B cell (primary cell): ENCODE data around the gene SCN8A. TPM values are rescaled to one million over a fixed set of nuclear protein-coding genes. Genes with fewer than 3 reads are reported as not detected.

Experiments used
- ATAC-seq: fragments of 200-7000 bp; cut with Tn5 transposase; one replicate; pipeline ENCODE4 v1.10.0; 2021; ENCODE audit warnings: low read depth, mild to moderate bottlenecking, moderate number of reproducible peaks, moderate library complexity
- CTCF ChIA-PET: fragments of 350-600 bp; sonication (Branson Sonifier 250); formaldehyde crosslinking; loops from one replicate; lab custom pipeline; 2021; ENCODE audit warnings: antibody characterized with exemption, inconsistent platforms; lab: Charles Lee
- POLR2A ChIA-PET: fragments of 350-600 bp; sonication (Branson Sonifier 250); formaldehyde crosslinking; loops from one replicate; lab custom pipeline; 2021; ENCODE audit warnings: antibody characterized with exemption; lab: Charles Lee
- DNase-seq: peaks from one replicate; pipeline ENCODE4 v3.0.0; 2013
- H2AFZ ChIP-seq: 2 replicates; pipeline ENCODE4 v1.6.1; 2012; ENCODE audit warnings: mild to moderate bottlenecking, low read depth, low read length; ENCODE audit not compliant: insufficient read depth, poor library complexity, severe bottlenecking
- H3K27ac ChIP-seq, 2 donors: 1 replicate in 1 of 2; 2 replicates in 1 of 2; pipeline ENCODE4 v1.5.1; 2012 to 2013; ENCODE audit warnings: low read length in 2 of 2, mild to moderate bottlenecking in 2 of 2, moderate library complexity in 1 of 2
- H3K27me3 ChIP-seq, 4 experiments: fragments of 200-600 bp in 1 of 4; sonication (generic) in 1 of 4; replicated peaks in 1 of 4; 1 replicate in 2 of 4; 2 replicates in 2 of 4; pipeline versions ENCODE4 v1.6.1 to v1.7.0; 2013 to 2016; ENCODE audit warnings: low read length in 3 of 4, mild to moderate bottlenecking in 2 of 4, mixed read lengths in 1 of 4, moderate library complexity in 1 of 4; ENCODE audit not compliant: insufficient read depth in 4 of 4, control insufficient read depth in 3 of 4; ENCODE audit errors: control extremely low read depth in 1 of 4
- H3K36me3 ChIP-seq, 2 experiments: replicated peaks in 1 of 2; 1 replicate in 1 of 2; 2 replicates in 1 of 2; pipeline versions ENCODE4 v1.6.1 to v1.7.1; 2013; ENCODE audit warnings: low read length in 1 of 2; ENCODE audit not compliant: insufficient read depth in 2 of 2, control insufficient read depth in 1 of 2; ENCODE audit errors: control extremely low read depth in 1 of 2, extremely low read depth in 1 of 2
- H3K4me1 ChIP-seq, 2 donors: fragments of 200-600 bp in 1 of 2; sonication (generic) in 1 of 2; 1 replicate in 1 of 2; 2 replicates in 1 of 2; pipeline versions ENCODE4 v1.5.1 to v1.6.1; 2013 to 2017; ENCODE audit warnings: low read length in 2 of 2; ENCODE audit not compliant: control insufficient read depth in 2 of 2, insufficient read depth in 2 of 2
- H3K4me2 ChIP-seq: replicated peaks from 2 replicates; pipeline ENCODE3; 2012; ENCODE audit warnings: mild to moderate bottlenecking, low read depth, low read length; ENCODE audit not compliant: poor library complexity, severe bottlenecking
- H3K4me3 ChIP-seq, 5 experiments: fragments of 200-600 bp in 1 of 5; sonication (generic) in 1 of 5; 1 replicate in 3 of 5; 2 replicates in 2 of 5; pipeline versions ENCODE4 v1.5.1 to v1.7.0; 2011 to 2016; ENCODE audit warnings: low read length in 4 of 5, mild to moderate bottlenecking in 4 of 5, low read depth in 2 of 5, control low read depth in 1 of 5, moderate library complexity in 1 of 5; ENCODE audit not compliant: insufficient read depth in 1 of 5; ENCODE audit errors: control extremely low read depth in 1 of 5, extremely low read depth in 1 of 5
- H3K79me2 ChIP-seq: fragments of 200-600 bp; sonication (generic); one replicate; pipeline ENCODE4 v1.6.0; 2016; ENCODE audit warnings: low read length; ENCODE audit not compliant: control insufficient read depth, insufficient read depth
- H3K9ac ChIP-seq: fragments of 200-600 bp; sonication (generic); 2 replicates; pipeline ENCODE4 v1.6.1; 2017; ENCODE audit warnings: mild to moderate bottlenecking, low read length, moderate library complexity
- H3K9me3 ChIP-seq, 3 donors: one replicate each; pipeline versions ENCODE4 v1.6.1 to v1.7.1; 2013; ENCODE audit warnings: low read length in 2 of 3; ENCODE audit not compliant: control insufficient read depth in 2 of 3, insufficient read depth in 1 of 3; ENCODE audit errors: control extremely low read depth in 1 of 3
- H4K20me1 ChIP-seq: 2 replicates; pipeline ENCODE4 v1.6.0; 2012; ENCODE audit warnings: mild to moderate bottlenecking, low read length; ENCODE audit not compliant: insufficient read depth, control insufficient read depth, poor library complexity, severe bottlenecking
- H3K27ac Mint-ChIP-seq: one replicate; pipeline ENCODE4 v1.8.0; 2021; ENCODE audit warnings: mixed read lengths
- H3K27me3 Mint-ChIP-seq: one replicate; pipeline ENCODE4 v1.8.0; 2021; ENCODE audit warnings: mixed read lengths
- H3K4me1 Mint-ChIP-seq: one replicate; pipeline ENCODE4 v1.8.0; 2021; ENCODE audit warnings: mixed read lengths
- H3K4me3 Mint-ChIP-seq: one replicate; pipeline ENCODE4 v1.8.0; 2021; ENCODE audit warnings: mixed read lengths
- H3K9me3 Mint-ChIP-seq: one replicate; pipeline ENCODE4 v1.8.0; 2022; ENCODE audit warnings: mixed read lengths; ENCODE audit not compliant: insufficient read depth
- EZH2 ChIP-seq: IDR thresholded peaks from 2 replicates; pipeline ENCODE4 v1.6.1; 2012; ENCODE audit warnings: borderline replicate concordance, low read depth, mild to moderate bottlenecking, moderate library complexity, low read length; ENCODE audit not compliant: insufficient read depth, poor library complexity, severe bottlenecking
- WGBS: methylation state at CpG from one replicate; pipeline ENCODE4 v1.1.5; 2013; ENCODE audit warnings: missing lambda C conversion rate; ENCODE audit not compliant: insufficient coverage; 5-methylcytosine and 5-hydroxymethylcytosine counted together
- intact Hi-C: fragments of 100-400 bp; cut with micrococcal nuclease; formaldehyde crosslinking; loops from one replicate; pipeline ENCODE4 v1.10.0; 2022
- polyA plus RNA-seq: library from polyadenylated mRNA; depleted of rRNA; stranded (reverse); fragments of >200 nt; gene quantifications from 2 replicates; pipeline ENCODE4 v1.2.3, GENCODE V29; 2012
- total RNA-seq, 2 donors: library from RNA; stranded (reverse); fragments of 120-200 nt in 1 of 2; gene quantifications; 1 replicate in 1 of 2; 2 replicates in 1 of 2; pipeline versions ENCODE4 v1.2.3 to v1.2.4, GENCODE V29; 2013 to 2022
- TF ChIP-seq, protein P1 (sequence below): fragments of 200-600 bp; IDR thresholded peaks from one replicate; pipeline ENCODE4 v1.8.0; 2022; ENCODE audit warnings: antibody characterized with exemption, mild to moderate bottlenecking

The SCN8A gene
- total and polyA plus RNA-seq, 2 donors (not counting 1 experiment from before 2014, with no cell fraction given): 0.78 to 1.0 TPM

DNA sequence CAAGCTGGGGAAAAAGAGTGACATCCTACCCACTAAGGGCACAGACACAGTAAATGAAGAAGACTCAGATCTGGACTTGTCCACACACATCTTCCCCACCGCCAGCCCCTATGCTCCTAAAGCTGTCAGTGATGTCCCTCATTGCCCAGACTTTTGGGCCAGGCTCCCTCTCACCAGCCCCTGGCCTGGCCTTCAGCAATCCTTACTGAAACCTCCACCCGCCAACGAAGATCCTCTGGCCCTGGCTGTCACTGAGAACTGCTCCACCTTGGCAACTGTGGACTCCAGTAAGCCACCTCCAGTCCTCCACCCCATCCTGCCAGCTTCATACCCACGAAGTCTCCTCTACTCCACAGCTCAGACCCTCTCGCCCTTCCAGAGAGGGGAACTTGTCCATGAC is 234.2 kb downstream of the SCN8A start:
- H3K4me3 ChIP-seq: no peak overlapping the region
- no peak overlapping the region for H3K4me3 Mint-ChIP-seq
- H4K20me1 ChIP-seq: no peaks in the 10 kb centered on the region
- ChIA-PET CTCF (no interaction called here), POLR2A (no interaction called here)
- H3K9me3 Mint-ChIP-seq: no peaks in the 10 kb centered on the region
- WGBS: 95% methylated on average over 4 of the region's 5 CpGs
- no peak overlapping the region for H3K27ac Mint-ChIP-seq
- ATAC-seq (no peak), DNase-seq (no peak)
- intact Hi-C loops: no loop called here
- no peak overlapping the region for H2AFZ ChIP-seq
- H3K27me3 Mint-ChIP-seq: peaks cover 33% of the 10 kb centered on the region
- TF ChIP-seq EZH2: no peak
- TF ChIP-seq, protein P1, sequence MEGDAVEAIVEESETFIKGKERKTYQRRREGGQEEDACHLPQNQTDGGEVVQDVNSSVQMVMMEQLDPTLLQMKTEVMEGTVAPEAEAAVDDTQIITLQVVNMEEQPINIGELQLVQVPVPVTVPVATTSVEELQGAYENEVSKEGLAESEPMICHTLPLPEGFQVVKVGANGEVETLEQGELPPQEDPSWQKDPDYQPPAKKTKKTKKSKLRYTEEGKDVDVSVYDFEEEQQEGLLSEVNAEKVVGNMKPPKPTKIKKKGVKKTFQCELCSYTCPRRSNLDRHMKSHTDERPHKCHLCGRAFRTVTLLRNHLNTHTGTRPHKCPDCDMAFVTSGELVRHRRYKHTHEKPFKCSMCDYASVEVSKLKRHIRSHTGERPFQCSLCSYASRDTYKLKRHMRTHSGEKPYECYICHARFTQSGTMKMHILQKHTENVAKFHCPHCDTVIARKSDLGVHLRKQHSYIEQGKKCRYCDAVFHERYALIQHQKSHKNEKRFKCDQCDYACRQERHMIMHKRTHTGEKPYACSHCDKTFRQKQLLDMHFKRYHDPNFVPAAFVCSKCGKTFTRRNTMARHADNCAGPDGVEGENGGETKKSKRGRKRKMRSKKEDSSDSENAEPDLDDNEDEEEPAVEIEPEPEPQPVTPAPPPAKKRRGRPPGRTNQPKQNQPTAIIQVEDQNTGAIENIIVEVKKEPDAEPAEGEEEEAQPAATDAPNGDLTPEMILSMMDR: no peak
- no peak overlapping the region for H3K27ac ChIP-seq
- peaks cover 17% of the 10 kb centered on the region for H3K4me1 Mint-ChIP-seq
- H3K9ac ChIP-seq: no peak overlapping the region
- no peaks in the 10 kb centered on the region for H3K36me3 ChIP-seq
- peaks cover 0 to 29% (median 6%) of the 10 kb centered on the region in 4 experiments for H3K27me3 ChIP-seq
- H3K9me3 ChIP-seq: peaks cover 0 to 4% (median 0%) of the 10 kb centered on the region in 3 donors
- no peaks in the 10 kb centered on the region for H3K79me2 ChIP-seq
- no peak overlapping the region for H3K4me2 ChIP-seq
- peaks cover 12 to 13% of the 10 kb centered on the region in 2 donors for H3K4me1 ChIP-seq

DNA sequence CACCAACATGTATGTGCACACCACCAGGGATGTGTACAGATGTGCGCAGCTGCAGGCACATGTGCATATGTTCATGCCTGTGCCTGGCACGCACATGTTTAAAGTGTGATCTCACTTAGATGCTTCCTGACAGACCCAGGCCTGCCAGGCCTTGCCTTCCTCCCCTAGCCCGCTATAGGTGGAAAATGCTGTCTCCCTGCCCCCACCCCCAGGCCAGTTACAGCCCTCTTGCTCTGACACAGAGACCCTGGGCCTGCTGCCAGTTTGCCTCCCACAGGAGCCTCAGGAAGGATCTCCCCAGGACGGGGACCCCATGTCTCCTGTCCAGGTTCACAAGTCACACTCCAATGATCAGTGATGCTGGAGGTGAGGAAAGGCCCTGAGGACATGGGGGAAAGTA is 235.8 kb downstream of the SCN8A start:
- no peak for ATAC-seq
- no peak overlapping the region for H3K4me2 ChIP-seq
- H3K79me2 ChIP-seq: no peaks in the 10 kb centered on the region
- peaks cover 9 to 11% of the 10 kb centered on the region in 2 donors for H3K4me1 ChIP-seq
- 91% methylated on average over 3 of the region's 4 CpGs for WGBS
- no peak overlapping the region for H3K4me3 Mint-ChIP-seq
- no peak overlapping the region for H2AFZ ChIP-seq
- TF ChIP-seq, protein P1: no peak
- no peak for TF ChIP-seq EZH2
- H3K36me3 ChIP-seq: no peaks in the 10 kb centered on the region
- no peak for DNase-seq
- H3K9me3 Mint-ChIP-seq: no peaks in the 10 kb centered on the region
- no peak overlapping the region for H3K27ac ChIP-seq
- intact Hi-C loops: no loop called here
- no peak overlapping the region for H3K9ac ChIP-seq
- H3K27me3 ChIP-seq: peaks cover 0 to 30% (median 5%) of the 10 kb centered on the region in 4 experiments
- CTCF ChIA-PET: no interaction called here
- H3K27me3 Mint-ChIP-seq: peaks cover 36% of the 10 kb centered on the region
- peaks cover 17% of the 10 kb centered on the region for H3K4me1 Mint-ChIP-seq
- no peaks in the 10 kb centered on the region for H4K20me1 ChIP-seq
- POLR2A ChIA-PET: no interaction called here
- H3K4me3 ChIP-seq: no peak overlapping the region
- H3K9me3 ChIP-seq: peaks cover 0 to 4% (median 0%) of the 10 kb centered on the region in 3 donors
- no peak overlapping the region for H3K27ac Mint-ChIP-seq
